ENCODE data around the gene PCCA. TPM values are rescaled to one million over a fixed set of nuclear protein-coding genes. Genes with fewer than 3 reads are reported as not detected.

Gene PCCA
- total and polyA plus RNA-seq, 2 experiments from 2014 or later, result 41.9 to 46.6 TPM

- TF ChIP-seq REST (IDR thresholded peaks at IDR 0.05; ENCODE audit: unreplicated experiment) (no peak), STAT1 (IDR thresholded peaks at IDR 0.05; ENCODE audit: unreplicated experiment) (no peak)
These were observed 140.7 kb downstream of the PCCA start (continued) for GRCh38 chr13:100229603-100230002.

GRCh38 chr13:100230769-100231149 lies 141.9 kb downstream of the PCCA start:
- H3K27ac ChIP-seq (ENCODE audit: low read depth), result no peak overlapping the region
- Mint-ChIP-seq H3K27ac (no peak overlapping the region), H3K9me3 (no peaks in the 10 kb centered on the region), H3K36me3 (ENCODE audit: low read depth) (no peaks in the 10 kb centered on the region), H3K4me1 (peaks cover 23% of the 10 kb centered on the region; the same call in 2 of the 3 replicates), H3K4me3 (no peak overlapping the region), H3K27me3 (ENCODE audit: insufficient read depth, low read depth, poor library complexity) (no peaks in the 10 kb centered on the region)
- no peaks in the 10 kb centered on the region for H3K9me2 ChIP-seq (ENCODE audit: insufficient read depth)
- no peaks in the 10 kb centered on the region for H4K20me1 ChIP-seq (replicated peaks; ENCODE audit: insufficient read depth)
- no peak overlapping the region for H2AFZ ChIP-seq
- peak; percentile 28 for ATAC-seq
- TF ChIP-seq ZNF114 (CRISPR knock-in tag; IDR thresholded peaks at IDR 0.05), result no peak
- no peaks in the 10 kb centered on the region for H3K36me3 ChIP-seq (ENCODE audit: insufficient read depth)
- H3K4me1 ChIP-seq (ENCODE audit: insufficient read depth), result peaks cover 25% of the 10 kb centered on the region
- H3K4me3 ChIP-seq, result no peak overlapping the region
- no peaks in the 10 kb centered on the region for H3K27me3 ChIP-seq (ENCODE audit: insufficient read depth)
- no peak for DNase-seq (ENCODE audit: low spot score)
- H3K4me2 ChIP-seq, result no peak overlapping the region
- H3K79me2 ChIP-seq (replicated peaks; ENCODE audit: insufficient read depth), result peaks cover 18% of the 10 kb centered on the region
- no peaks in the 10 kb centered on the region for H3F3A ChIP-seq (replicated peaks; ENCODE audit: low read depth)

- no peaks in the 10 kb centered on the region for H3K27me3 Mint-ChIP-seq (ENCODE audit: insufficient read depth, low read depth, poor library complexity)
- Histone ChIP-seq H3K9me2 (ENCODE audit: insufficient read depth) (no peaks in the 10 kb centered on the region), H3K27me3 (ENCODE audit: insufficient read depth) (no peaks in the 10 kb centered on the region), H3K4me2 (no peak overlapping the region), H3K4me3 (no peak overlapping the region), H3K27ac (ENCODE audit: low read depth) (no peak overlapping the region), H3K36me3 (ENCODE audit: insufficient read depth) (no peaks in the 10 kb centered on the region), H3F3A (replicated peaks; ENCODE audit: low read depth) (no peaks in the 10 kb centered on the region), H2AFZ (no peak overlapping the region), H4K20me1 (replicated peaks; ENCODE audit: insufficient read depth) (no peaks in the 10 kb centered on the region), H3K4me1 (ENCODE audit: insufficient read depth) (peaks cover 25% of the 10 kb centered on the region), H3K79me2 (replicated peaks; ENCODE audit: insufficient read depth) (peaks cover 18% of the 10 kb centered on the region)
- H3K9me3 Mint-ChIP-seq, result no peaks in the 10 kb centered on the region
- H3K4me3 Mint-ChIP-seq, result no peak overlapping the region
- H3K27ac Mint-ChIP-seq, result no peak overlapping the region
- DNase-seq (ENCODE audit: low spot score), result no peak
- no peak for TF ChIP-seq EZH2 (IDR thresholded peaks at IDR 0.05; ENCODE audit: low read depth, unreplicated experiment)
- no peak for TF ChIP-seq ZNF114 (CRISPR knock-in tag; IDR thresholded peaks at IDR 0.05)
- TF ChIP-seq EZH2phosphoT487 (IDR thresholded peaks at IDR 0.05; ENCODE audit: unreplicated experiment), result no peak
- TF ChIP-seq ETS1 (IDR thresholded peaks at IDR 0.05), result no peak
- no peak for TF ChIP-seq ZNF462 (CRISPR knock-in tag; IDR thresholded peaks at IDR 0.05)
- TF ChIP-seq NANOG (IDR thresholded peaks at IDR 0.05; ENCODE audit: borderline replicate concordance), result no peak
- TF ChIP-seq CREB1 (CRISPR knock-in tag; IDR thresholded peaks at IDR 0.05; ENCODE audit: low read depth), result no peak
- no peak for TF ChIP-seq JUNB (IDR thresholded peaks at IDR 0.05; ENCODE audit: unreplicated experiment)
- peak; percentile 61 for ATAC-seq
- H3K36me3 Mint-ChIP-seq (ENCODE audit: low read depth), result no peaks in the 10 kb centered on the region
- peaks cover 25% of the 10 kb centered on the region for H3K4me1 Mint-ChIP-seq
These were observed 142.3 kb downstream of the PCCA start for GRCh38 chr13:100231176-100231575.

Measured in GM23338 (cell line).